ENCODE results near the gene CCIN. TPM values are rescaled to one million over a fixed set of nuclear protein-coding genes. Genes with fewer than 3 reads are reported as not detected.

Gene CCIN
- total RNA-seq, 4 donors from 2014 or later, result 0.34 to 0.49 (median 0.38) TPM; not detected in 1

- TF ChIP-seq CTCF (IDR thresholded peaks at IDR 0.05; ENCODE audit: low read depth), result no peak
Observed at GRCh38 chr9:36136894-36137391, 32.2 kb upstream of the CCIN start.

- TF ChIP-seq CTCF (IDR thresholded peaks at IDR 0.05; ENCODE audit: low read depth), result no peak
Observed at GRCh38 chr9:36137392-36138004, 31.7 kb upstream of the CCIN start.

DNA sequence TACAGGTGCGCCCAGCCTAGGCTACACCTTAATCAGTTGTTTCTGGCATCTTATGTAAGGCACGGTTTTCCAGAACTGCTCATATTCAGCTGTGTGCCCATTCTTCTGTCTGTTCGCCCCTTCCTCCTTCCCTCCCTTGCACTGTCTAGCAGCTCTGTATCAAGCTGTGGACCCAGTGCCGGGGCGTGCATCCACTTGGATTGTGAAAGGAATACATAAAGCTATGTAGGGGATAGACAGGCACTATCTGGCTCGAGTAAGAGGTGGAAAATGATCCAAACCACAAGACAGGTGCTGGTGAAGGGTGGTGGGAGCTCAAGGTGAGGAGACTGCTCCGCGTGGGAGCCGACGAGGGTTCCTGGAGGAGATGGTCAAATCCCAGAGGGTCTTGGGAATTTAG lies 30.7 kb upstream of the CCIN start:
- no peak for TF ChIP-seq CTCF (IDR thresholded peaks at IDR 0.05; ENCODE audit: low read depth)

DNA sequence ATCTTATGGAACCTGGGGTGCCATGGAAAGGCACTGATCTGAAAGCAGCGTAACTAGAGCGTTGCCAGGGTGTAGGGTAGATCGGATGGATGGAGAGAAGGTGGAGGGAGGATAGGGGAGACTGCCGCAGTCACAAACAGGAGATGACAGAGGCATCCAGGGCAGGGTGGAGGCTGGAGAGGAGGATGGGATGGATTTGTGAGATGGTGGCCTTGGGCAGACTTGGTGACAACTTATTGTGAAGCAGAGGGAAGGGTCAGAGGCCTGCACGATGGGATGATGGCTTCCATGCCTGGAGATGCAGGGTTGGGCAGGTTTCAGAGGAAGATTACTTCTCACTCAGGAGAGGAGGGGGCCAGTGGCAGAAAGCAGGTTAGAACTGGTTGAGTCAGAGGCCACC lies 30.3 kb upstream of the CCIN start:
- no peak for TF ChIP-seq CTCF (IDR thresholded peaks at IDR 0.05; ENCODE audit: low read depth)

- TF ChIP-seq CTCF (IDR thresholded peaks at IDR 0.05; ENCODE audit: low read depth), result no peak
Observed at GRCh38 chr9:36140086-36141084, 28.8 kb upstream of the CCIN start.

GRCh38 chr9:36141288-36141687 lies 27.9 kb upstream of the CCIN start:
- no peak for TF ChIP-seq CTCF (IDR thresholded peaks at IDR 0.05; ENCODE audit: low read depth)

- TF ChIP-seq CTCF (IDR thresholded peaks at IDR 0.05; ENCODE audit: low read depth), result no peak
Observed at GRCh38 chr9:36141761-36142160, 27.4 kb upstream of the CCIN start.

All from subcutaneous adipose tissue (tissue), 4 donors.